Measurements from ENCODE around the gene SERPINC1.

- TF ChIP-seq CTCF (IDR thresholded peaks at IDR 0.05) (no peak), POLR2A (IDR thresholded peaks at IDR 0.05) (no peak)
These were observed 29.5 kb downstream of the SERPINC1 start for GRCh38 chr1:173887627-173888026.
